Measurements from ENCODE around the gene ATP6V1C2. TPM values are rescaled to one million over a fixed set of nuclear protein-coding genes. Genes with fewer than 3 reads are reported as not detected.
A peak's percentile ranks its signal among the peaks of the same experiment; 100 is the strongest.

The ATP6V1C2 gene
- total and polyA plus RNA-seq, 11 donors: 0.32 to 2.1 (median 0.48) TPM; not detected in 1

GRCh38 chr2:10818984-10819383 is 97.6 kb downstream of the ATP6V1C2 start:
- WGBS, 4 donors: 78 to 86% (median 84%) methylated on average over 3 of the region's 3 CpGs

GRCh38 chr2:10819714-10820314 is 98.4 kb downstream of the ATP6V1C2 start:
- 92 to 95% (median 93%) methylated on average over 12 of the region's 12 CpGs for WGBS, 4 donors

More at GRCh38 chr2:10818984-10819383, 97.6 kb downstream of the ATP6V1C2 start:
- ATAC-seq (no peak), DNase-seq (no peak)
- intact Hi-C loops (cut with DNase I): loop anchor here in 2 of 10 donors (10.0 kb wide), 2 partner anchors 104 to 646 kb away; partner anchors contain the start of gene E2F6 (in 2 of the 2)
- TF ChIP-seq POLR2A (IDR thresholded peaks at IDR 0.05) (no peak), CTCF (IDR thresholded peaks at IDR 0.05) (no peak)
- Histone ChIP-seq H3K27me3 (no peaks in the 10 kb centered on the region), H3K36me3 (no peaks in the 10 kb centered on the region), H3K4me1 (peaks cover 0 to 25% (median 9%) of the 10 kb centered on the region in 12 donors), H3K27ac (no peak overlapping the region), H3K4me3 (no peak overlapping the region), H3K9me3 (no peaks in the 10 kb centered on the region)

GRCh38 chr2:10820562-10820961 is 99.1 kb downstream of the ATP6V1C2 start:
- peaks cover 0 to 22% (median 5%) of the 10 kb centered on the region in 12 donors for H3K4me1 ChIP-seq
- 8 to 31% (median 14%) methylated on average over 8 of the region's 8 CpGs for WGBS, 4 donors
- TF ChIP-seq CTCF (IDR thresholded peaks at IDR 0.05) (no peak), POLR2A (IDR thresholded peaks at IDR 0.05) (no peak)
- DNase-seq (peak in 2 of 5 donors; percentile 43 to 57), ATAC-seq (peak in 3 of 4 donors; percentile 39 to 64 (median 43))
- intact Hi-C loops (cut with DNase I): loop anchor here in 1 of 10 donors (10.0 kb wide), 1 partner anchor 106 kb away; no protein-coding TSS in a partner anchor
- no peaks in the 10 kb centered on the region for H3K36me3 ChIP-seq
- no peaks in the 10 kb centered on the region for H3K27me3 ChIP-seq
- H3K27ac ChIP-seq: peak overlapping the region in 1 of 12 donors; percentile 60
- H3K4me3 ChIP-seq: no peak overlapping the region
- no peaks in the 10 kb centered on the region for H3K9me3 ChIP-seq

More at GRCh38 chr2:10819714-10820314, 98.4 kb downstream of the ATP6V1C2 start:
- H3K9me3 ChIP-seq: no peaks in the 10 kb centered on the region
- intact Hi-C loops (cut with DNase I): loop anchor here in 3 of 10 donors (10.0 kb wide), 2 partner anchors 105 to 645 kb away; partner anchors contain the start of gene E2F6 (in 2 of the 3)
- no peak for TF ChIP-seq CTCF (IDR thresholded peaks at IDR 0.05)
- no peak for TF ChIP-seq POLR2A (IDR thresholded peaks at IDR 0.05)
- no peak overlapping the region for H3K4me3 ChIP-seq
- peaks cover 0 to 22% (median 5%) of the 10 kb centered on the region in 12 donors for H3K4me1 ChIP-seq
- H3K27ac ChIP-seq: peak overlapping the region in 1 of 12 donors; percentile 6
- ATAC-seq (no peak), DNase-seq (no peak)
- no peaks in the 10 kb centered on the region for H3K36me3 ChIP-seq
- no peaks in the 10 kb centered on the region for H3K27me3 ChIP-seq

- H3K4me1 ChIP-seq: peaks cover 0 to 24% (median 5%) of the 10 kb centered on the region in 12 donors
- no peaks in the 10 kb centered on the region for H3K36me3 ChIP-seq
- TF ChIP-seq POLR2A (IDR thresholded peaks at IDR 0.05) (no peak), CTCF (IDR thresholded peaks at IDR 0.05) (no peak)
- intact Hi-C loops (cut with DNase I): loop anchor here in 1 of 10 donors (10.0 kb wide), 1 partner anchor 106 kb away; no protein-coding TSS in a partner anchor
- no peak overlapping the region for H3K4me3 ChIP-seq
- H3K27ac ChIP-seq: peak overlapping the region in 1 of 12 donors; percentile 60
- DNase-seq (no peak), ATAC-seq (peak in 3 of 4 donors; percentile 33 to 57 (median 52))
- WGBS, 4 donors: 76 to 81% (median 80%) methylated on average over 13 of the region's 13 CpGs
- no peaks in the 10 kb centered on the region for H3K9me3 ChIP-seq
- no peaks in the 10 kb centered on the region for H3K27me3 ChIP-seq
Measured at GRCh38 chr2:10820978-10821695, 99.7 kb downstream of the ATP6V1C2 start.

Data from heart left ventricle (tissue), 16 donors.